ENCODE results near the gene GSAP.

DNA sequence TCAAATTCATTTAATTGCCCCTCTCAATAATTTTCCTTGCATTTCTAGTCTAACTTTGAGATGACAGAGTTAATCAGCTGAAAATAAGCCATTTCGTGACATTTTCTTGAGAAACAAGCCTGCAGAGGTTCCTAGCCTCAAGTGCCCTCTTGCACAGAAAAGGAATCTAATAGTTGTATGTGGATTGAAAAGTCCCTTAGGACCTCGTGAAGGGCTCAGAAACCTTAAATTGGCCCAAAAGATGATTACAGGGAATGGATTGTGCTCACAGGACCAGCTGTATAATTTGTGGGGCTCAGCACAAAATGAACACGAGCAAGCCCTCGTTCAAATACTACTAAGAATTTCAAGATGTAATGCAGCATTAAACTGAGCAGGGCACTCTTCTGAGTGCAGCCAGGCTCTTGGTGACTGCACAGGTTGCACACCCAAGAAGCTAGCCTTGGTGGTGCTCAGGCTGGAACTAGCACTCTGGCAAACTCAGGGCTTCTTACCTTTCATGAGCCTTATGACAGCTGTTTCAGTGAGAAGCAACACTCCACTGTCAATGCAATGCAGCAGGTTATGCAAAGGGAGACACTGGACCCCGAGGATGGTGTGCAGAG, 102.2 kb downstream of the GSAP start:
- TF ChIP-seq, protein P1, sequence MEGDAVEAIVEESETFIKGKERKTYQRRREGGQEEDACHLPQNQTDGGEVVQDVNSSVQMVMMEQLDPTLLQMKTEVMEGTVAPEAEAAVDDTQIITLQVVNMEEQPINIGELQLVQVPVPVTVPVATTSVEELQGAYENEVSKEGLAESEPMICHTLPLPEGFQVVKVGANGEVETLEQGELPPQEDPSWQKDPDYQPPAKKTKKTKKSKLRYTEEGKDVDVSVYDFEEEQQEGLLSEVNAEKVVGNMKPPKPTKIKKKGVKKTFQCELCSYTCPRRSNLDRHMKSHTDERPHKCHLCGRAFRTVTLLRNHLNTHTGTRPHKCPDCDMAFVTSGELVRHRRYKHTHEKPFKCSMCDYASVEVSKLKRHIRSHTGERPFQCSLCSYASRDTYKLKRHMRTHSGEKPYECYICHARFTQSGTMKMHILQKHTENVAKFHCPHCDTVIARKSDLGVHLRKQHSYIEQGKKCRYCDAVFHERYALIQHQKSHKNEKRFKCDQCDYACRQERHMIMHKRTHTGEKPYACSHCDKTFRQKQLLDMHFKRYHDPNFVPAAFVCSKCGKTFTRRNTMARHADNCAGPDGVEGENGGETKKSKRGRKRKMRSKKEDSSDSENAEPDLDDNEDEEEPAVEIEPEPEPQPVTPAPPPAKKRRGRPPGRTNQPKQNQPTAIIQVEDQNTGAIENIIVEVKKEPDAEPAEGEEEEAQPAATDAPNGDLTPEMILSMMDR (IDR thresholded peaks at IDR 0.05): no peak
- TF ChIP-seq POLR2AphosphoS5 (IDR thresholded peaks at IDR 0.05): no peak
